Sigmoid colon (tissue), 4 donors: ENCODE results near the gene PLEKHN1.

Experiments used
- EP300 ChIP-seq, 4 donors: sonication (generic); formaldehyde crosslinking; IDR thresholded peaks; one replicate each; pipeline ENCODE4 v1.6.1; 2017; ENCODE audit warnings: antibody characterized with exemption in 4 of 4
- POLR2A ChIP-seq, 2 donors: fragments of 450-650 bp; IDR thresholded peaks; one replicate each; pipeline ENCODE4 v1.6.1; 2016; ENCODE audit warnings: antibody characterized with exemption in 2 of 2, mild to moderate bottlenecking in 2 of 2, moderate library complexity in 2 of 2
- POLR2AphosphoS5 ChIP-seq, 4 donors: sonication (generic); formaldehyde crosslinking; IDR thresholded peaks; one replicate each; pipeline ENCODE4 v1.6.1; 2017; ENCODE audit warnings: antibody characterized with exemption in 4 of 4
- TF ChIP-seq, protein P1 (sequence below), 4 experiments: fragments of 450-650 bp in 3 of 4; fragments of 200-600 bp in 1 of 4; IDR thresholded peaks; one replicate each; pipeline ENCODE4 v1.5.1; 2016 to 2019; ENCODE audit warnings: antibody characterized with exemption in 4 of 4, mild to moderate bottlenecking in 3 of 4, moderate library complexity in 2 of 4

DNA sequence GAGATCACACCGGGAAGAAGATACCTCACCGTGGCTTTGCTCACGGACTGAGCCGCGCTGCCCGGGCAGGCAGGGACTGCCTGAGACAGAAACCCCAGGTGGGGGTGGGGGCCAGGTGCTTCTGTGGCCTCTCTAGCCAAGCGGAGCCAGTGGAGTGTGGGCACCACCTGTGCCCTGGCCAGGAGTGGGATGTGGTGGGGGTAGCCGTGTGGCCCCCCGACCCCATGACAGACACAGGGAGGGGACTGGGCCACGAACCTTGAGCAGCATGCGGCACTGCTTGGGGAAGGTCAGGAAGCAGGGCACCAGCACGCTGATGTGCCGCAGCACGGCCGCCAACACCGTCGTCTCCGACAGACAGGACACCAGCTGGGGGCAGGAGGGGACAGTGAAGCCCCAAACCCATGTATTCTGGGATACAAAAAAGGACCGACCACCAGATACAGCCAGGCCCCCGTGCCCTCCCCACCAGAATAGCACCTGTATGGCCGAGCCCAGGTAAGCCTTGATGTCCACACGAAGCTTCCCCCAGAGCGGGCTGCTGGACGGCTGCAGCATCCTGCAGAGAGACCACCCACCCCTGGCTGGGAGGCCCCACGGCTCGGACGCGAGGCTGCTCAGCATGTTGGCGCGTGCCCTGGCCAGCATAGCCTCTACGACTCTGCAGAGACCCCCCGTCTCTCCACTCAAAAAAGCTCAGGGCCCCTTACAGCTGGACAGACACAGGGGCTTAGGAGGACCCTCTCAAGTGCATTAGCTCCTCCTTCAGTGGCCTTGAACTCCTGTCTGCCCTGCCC lies 12.6 kb upstream of the PLEKHN1 start:
- TF ChIP-seq EP300 (IDR thresholded peaks at IDR 0.05) = no peak
- TF ChIP-seq, protein P1, sequence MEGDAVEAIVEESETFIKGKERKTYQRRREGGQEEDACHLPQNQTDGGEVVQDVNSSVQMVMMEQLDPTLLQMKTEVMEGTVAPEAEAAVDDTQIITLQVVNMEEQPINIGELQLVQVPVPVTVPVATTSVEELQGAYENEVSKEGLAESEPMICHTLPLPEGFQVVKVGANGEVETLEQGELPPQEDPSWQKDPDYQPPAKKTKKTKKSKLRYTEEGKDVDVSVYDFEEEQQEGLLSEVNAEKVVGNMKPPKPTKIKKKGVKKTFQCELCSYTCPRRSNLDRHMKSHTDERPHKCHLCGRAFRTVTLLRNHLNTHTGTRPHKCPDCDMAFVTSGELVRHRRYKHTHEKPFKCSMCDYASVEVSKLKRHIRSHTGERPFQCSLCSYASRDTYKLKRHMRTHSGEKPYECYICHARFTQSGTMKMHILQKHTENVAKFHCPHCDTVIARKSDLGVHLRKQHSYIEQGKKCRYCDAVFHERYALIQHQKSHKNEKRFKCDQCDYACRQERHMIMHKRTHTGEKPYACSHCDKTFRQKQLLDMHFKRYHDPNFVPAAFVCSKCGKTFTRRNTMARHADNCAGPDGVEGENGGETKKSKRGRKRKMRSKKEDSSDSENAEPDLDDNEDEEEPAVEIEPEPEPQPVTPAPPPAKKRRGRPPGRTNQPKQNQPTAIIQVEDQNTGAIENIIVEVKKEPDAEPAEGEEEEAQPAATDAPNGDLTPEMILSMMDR (IDR thresholded peaks at IDR 0.05) = no peak
- TF ChIP-seq POLR2A (IDR thresholded peaks at IDR 0.05) = no peak
- TF ChIP-seq POLR2AphosphoS5 (IDR thresholded peaks at IDR 0.05) = no peak
